Pons (tissue), 1 donor: ENCODE results near the gene MAPRE2.

Experiments used
- DNase-seq: peaks from one replicate; pipeline ENCODE4 v3.0.0-alpha.2; 2016; ENCODE audit warnings: low spot score

MAPRE2 gene

GRCh38 chr18:35183886-35184285 is 142.7 kb downstream of the MAPRE2 start:
- DNase-seq = no peak

- DNase-seq = peak; percentile 46
Measured at GRCh38 chr18:35185771-35186170, 144.6 kb downstream of the MAPRE2 start.

- DNase-seq = peak; percentile 66
Measured at GRCh38 chr18:35186291-35187034, 145.2 kb downstream of the MAPRE2 start.

- peak; percentile 97 for DNase-seq
Measured at GRCh38 chr18:35189510-35189909, 148.3 kb downstream of the MAPRE2 start.

GRCh38 chr18:35190948-35191697 is 149.9 kb downstream of the MAPRE2 start:
- DNase-seq = no peak

GRCh38 chr18:35191698-35192025 is 150.4 kb downstream of the MAPRE2 start:
- no peak for DNase-seq

GRCh38 chr18:35192415-35192814 is 151.2 kb downstream of the MAPRE2 start:
- no peak for DNase-seq
